Cardiac muscle cell (in vitro differentiated cells and primary cell): ENCODE data around the gene NCAM1. TPM values are rescaled to one million over a fixed set of nuclear protein-coding genes. Genes with fewer than 3 reads are reported as not detected.

Experiments used
- DNase-seq, 2 donors: peaks; one replicate each; pipeline versions ENCODE4 v3.0.0 to v3.0.0-alpha.2; 2010 to 2017; ENCODE audit warnings: low read depth in 1 of 2, low spot score in 1 of 2
- H3K27ac ChIP-seq: fragments of 200-600 bp; sonication (generic); 2 replicates; pipeline ENCODE4 v1.5.1; 2016
- H3K27me3 ChIP-seq: fragments of 200-600 bp; sonication (generic); 2 replicates; pipeline ENCODE4 v1.6.0; 2016; ENCODE audit warnings: control low read depth
- H3K36me3 ChIP-seq: fragments of 200-600 bp; sonication (generic); 2 replicates; pipeline ENCODE4 v1.5.1; 2016; ENCODE audit warnings: control low read depth
- H3K4me1 ChIP-seq: fragments of 200-600 bp; sonication (generic); 2 replicates; pipeline ENCODE4 v1.8.1; 2017; ENCODE audit warnings: low read depth, mild to moderate bottlenecking, mixed run types
- H3K4me3 ChIP-seq: fragments of 200-600 bp; sonication (generic); 2 replicates; pipeline ENCODE4 v1.5.1; 2016; ENCODE audit warnings: mild to moderate bottlenecking
- H3K9me3 ChIP-seq: fragments of 200-600 bp; sonication (generic); 2 replicates; pipeline ENCODE4 v1.5.1; 2017; ENCODE audit warnings: low read depth, mild to moderate bottlenecking, control low read depth
- polyA plus RNA-seq: library from polyadenylated mRNA; unstranded; fragments of >200 nt; fragmentation: Nextera tagmentation; extraction: Ambion mirVana; gene quantifications from 2 replicates; pipeline ENCODE4 v1.2.1, GENCODE V29; 2016
- total RNA-seq: library from RNA; depleted of rRNA; stranded (reverse); fragments of >200 nt; gene quantifications from 2 replicates; pipeline ENCODE4 v1.2.3, GENCODE V29; 2016
- TF ChIP-seq, protein P1 (sequence below): IDR thresholded peaks from 2 replicates; pipeline ENCODE4 v1.5.1; 2012; ENCODE audit warnings: low read depth, mild to moderate bottlenecking, low read length

The NCAM1 gene
- total and polyA plus RNA-seq, 2 experiments from 2014 or later: 61.9 to 203 TPM

GRCh38 chr11:113317339-113317738 is 356.1 kb downstream of the NCAM1 start:
- no peak for DNase-seq
- TF ChIP-seq, protein P1, sequence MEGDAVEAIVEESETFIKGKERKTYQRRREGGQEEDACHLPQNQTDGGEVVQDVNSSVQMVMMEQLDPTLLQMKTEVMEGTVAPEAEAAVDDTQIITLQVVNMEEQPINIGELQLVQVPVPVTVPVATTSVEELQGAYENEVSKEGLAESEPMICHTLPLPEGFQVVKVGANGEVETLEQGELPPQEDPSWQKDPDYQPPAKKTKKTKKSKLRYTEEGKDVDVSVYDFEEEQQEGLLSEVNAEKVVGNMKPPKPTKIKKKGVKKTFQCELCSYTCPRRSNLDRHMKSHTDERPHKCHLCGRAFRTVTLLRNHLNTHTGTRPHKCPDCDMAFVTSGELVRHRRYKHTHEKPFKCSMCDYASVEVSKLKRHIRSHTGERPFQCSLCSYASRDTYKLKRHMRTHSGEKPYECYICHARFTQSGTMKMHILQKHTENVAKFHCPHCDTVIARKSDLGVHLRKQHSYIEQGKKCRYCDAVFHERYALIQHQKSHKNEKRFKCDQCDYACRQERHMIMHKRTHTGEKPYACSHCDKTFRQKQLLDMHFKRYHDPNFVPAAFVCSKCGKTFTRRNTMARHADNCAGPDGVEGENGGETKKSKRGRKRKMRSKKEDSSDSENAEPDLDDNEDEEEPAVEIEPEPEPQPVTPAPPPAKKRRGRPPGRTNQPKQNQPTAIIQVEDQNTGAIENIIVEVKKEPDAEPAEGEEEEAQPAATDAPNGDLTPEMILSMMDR: no peak

DNA sequence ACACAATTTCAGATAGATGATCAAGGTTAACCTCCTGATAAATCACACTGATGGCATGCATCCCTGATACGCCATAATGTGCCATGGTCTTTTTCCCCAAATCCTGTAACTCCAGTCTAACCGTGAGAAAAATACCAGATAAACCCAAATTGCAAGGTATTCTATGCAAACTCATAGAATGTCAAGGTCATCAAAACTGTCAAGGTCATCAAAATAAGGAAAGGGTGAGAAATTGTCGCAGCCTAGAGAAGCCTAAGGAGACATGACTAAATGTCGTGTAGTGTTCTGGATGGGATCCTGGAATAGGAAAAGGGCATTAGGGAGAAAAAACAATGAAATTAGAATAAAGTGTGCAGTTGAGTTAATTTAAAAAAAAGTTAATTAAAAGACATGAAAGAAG is 357.9 kb downstream of the NCAM1 start:
- no peaks in the 10 kb centered on the region for H3K9me3 ChIP-seq
- no peak overlapping the region for H3K27ac ChIP-seq
- H3K4me1 ChIP-seq: no peaks in the 10 kb centered on the region
- DNase-seq: no peak
- TF ChIP-seq, protein P1: no peak
- no peaks in the 10 kb centered on the region for H3K27me3 ChIP-seq
- no peak overlapping the region for H3K4me3 ChIP-seq
- peaks cover 4% of the 10 kb centered on the region for H3K36me3 ChIP-seq

More at GRCh38 chr11:113317339-113317738, 356.1 kb downstream of the NCAM1 start:
- H3K27me3 ChIP-seq: no peaks in the 10 kb centered on the region
- no peaks in the 10 kb centered on the region for H3K9me3 ChIP-seq
- no peaks in the 10 kb centered on the region for H3K4me1 ChIP-seq
- no peaks in the 10 kb centered on the region for H3K36me3 ChIP-seq
- no peak overlapping the region for H3K4me3 ChIP-seq
- no peak overlapping the region for H3K27ac ChIP-seq

GRCh38 chr11:113322158-113322557 is 360.9 kb downstream of the NCAM1 start:
- no peak overlapping the region for H3K4me3 ChIP-seq
- no peak overlapping the region for H3K27ac ChIP-seq
- H3K4me1 ChIP-seq: no peaks in the 10 kb centered on the region
- H3K27me3 ChIP-seq: no peaks in the 10 kb centered on the region
- TF ChIP-seq, protein P1: no peak
- H3K36me3 ChIP-seq: peaks cover 9% of the 10 kb centered on the region
- no peaks in the 10 kb centered on the region for H3K9me3 ChIP-seq
- no peak for DNase-seq

DNA sequence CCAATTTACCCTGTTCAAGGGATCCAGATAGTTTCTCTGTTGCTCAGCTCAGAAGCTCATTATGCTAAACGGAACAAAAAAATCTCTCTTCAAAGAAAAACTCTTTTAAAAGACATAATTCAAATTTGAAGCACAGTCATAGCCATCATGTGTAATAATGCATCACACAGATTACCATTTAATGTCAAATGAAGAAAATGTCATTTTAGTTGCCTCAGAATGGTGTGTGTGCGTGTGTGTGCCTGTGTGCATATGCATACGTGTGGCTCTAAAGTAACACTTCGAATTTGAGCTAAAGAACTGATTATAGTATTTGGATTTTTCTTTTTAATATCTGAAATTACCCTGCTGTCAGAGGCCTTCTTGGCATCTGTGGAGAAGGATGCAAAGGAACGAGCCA is 363.0 kb downstream of the NCAM1 start:
- H3K4me1 ChIP-seq: no peaks in the 10 kb centered on the region
- H3K27me3 ChIP-seq: no peaks in the 10 kb centered on the region
- no peak overlapping the region for H3K4me3 ChIP-seq
- DNase-seq: no peak
- H3K36me3 ChIP-seq: peaks cover 9% of the 10 kb centered on the region
- H3K9me3 ChIP-seq: no peaks in the 10 kb centered on the region
- TF ChIP-seq, protein P1: no peak
- H3K27ac ChIP-seq: no peak overlapping the region
